GM19023 (cell line): ENCODE results near the gene CHMP3.
"Not testable (repeated sequence)": the region's sequence is repeated elsewhere in the genome, so short reads cannot be mapped to it uniquely, and the experiment has no call there.

ENCODE experiments used
- ATAC-seq: cut with Tn5 transposase; IDR thresholded peaks from one replicate; pipeline ENCODE4 v1.9.1; 2021; ENCODE audit warnings: mild to moderate bottlenecking, moderate library complexity; ENCODE audit not compliant: unreplicated experiment

Gene CHMP3

GRCh38 chr2:86512892-86513291 lies 50.4 kb downstream of the CHMP3 start:
- no peak for ATAC-seq

- no peak for ATAC-seq
Observed at GRCh38 chr2:86512034-86512433, 51.2 kb downstream of the CHMP3 start.

GRCh38 chr2:86510436-86510933 lies 52.8 kb downstream of the CHMP3 start:
- ATAC-seq: no peak

- ATAC-seq: no peak
Observed at GRCh38 chr2:86507600-86507999, 55.6 kb downstream of the CHMP3 start.

- ATAC-seq: no peak
Observed at GRCh38 chr2:86500325-86501083, 62.7 kb downstream of the CHMP3 start.

- ATAC-seq: no peak
Observed at GRCh38 chr2:86499326-86499725, 63.9 kb downstream of the CHMP3 start.

- ATAC-seq: no peak
Observed at GRCh38 chr2:86498468-86499260, 64.6 kb downstream of the CHMP3 start.

GRCh38 chr2:86496391-86496790 lies 66.9 kb downstream of the CHMP3 start:
- ATAC-seq: not testable (repeated sequence)

- no peak for ATAC-seq
Observed at GRCh38 chr2:86492048-86492453, 71.2 kb downstream of the CHMP3 start.

- ATAC-seq: no peak
Observed at GRCh38 chr2:86491088-86491487, 72.2 kb downstream of the CHMP3 start.

- ATAC-seq: no peak
Observed at GRCh38 chr2:86490245-86490644, 73.0 kb downstream of the CHMP3 start.

GRCh38 chr2:86489542-86489941 lies 73.7 kb downstream of the CHMP3 start:
- no peak for ATAC-seq

GRCh38 chr2:86488561-86489250 lies 74.5 kb downstream of the CHMP3 start:
- ATAC-seq: no peak

GRCh38 chr2:86487062-86487461 lies 76.2 kb downstream of the CHMP3 start:
- ATAC-seq: no peak

GRCh38 chr2:86485802-86486201 lies 77.4 kb downstream of the CHMP3 start:
- no peak for ATAC-seq

- ATAC-seq: no peak
Observed at GRCh38 chr2:86485103-86485502, 78.1 kb downstream of the CHMP3 start.

GRCh38 chr2:86484385-86484784 lies 78.9 kb downstream of the CHMP3 start:
- ATAC-seq: no peak

GRCh38 chr2:86482034-86482433 lies 81.2 kb downstream of the CHMP3 start:
- no peak for ATAC-seq

- no peak for ATAC-seq
Observed at GRCh38 chr2:86480105-86480504, 83.1 kb downstream of the CHMP3 start.

GRCh38 chr2:86477349-86477748 lies 85.9 kb downstream of the CHMP3 start:
- ATAC-seq: no peak

- no peak for ATAC-seq
Observed at GRCh38 chr2:86476918-86477317, 86.3 kb downstream of the CHMP3 start.
